ENCODE measurements around the gene CCNT1.

GRCh38 chr12:48687592-48687991 lies 28.9 kb downstream of the CCNT1 start:
- TF ChIP-seq POLR2A (IDR thresholded peaks at IDR 0.05) (no peak), CTCF (IDR thresholded peaks at IDR 0.05 in 8 of 11, conservative IDR thresholded peaks at IDR 0.05 in 3 of 11) (no peak), POLR2AphosphoS5 (IDR thresholded peaks at IDR 0.05) (no peak)

Data from spleen (tissue), 7 donors.